Measurements from ENCODE around the gene UMODL1. TPM values are rescaled to one million over a fixed set of nuclear protein-coding genes. Genes with fewer than 3 reads are reported as not detected.

The UMODL1 gene
- total RNA-seq, 2 experiments from 2014 or later: 7.4 to 12.3 TPM

DNA sequence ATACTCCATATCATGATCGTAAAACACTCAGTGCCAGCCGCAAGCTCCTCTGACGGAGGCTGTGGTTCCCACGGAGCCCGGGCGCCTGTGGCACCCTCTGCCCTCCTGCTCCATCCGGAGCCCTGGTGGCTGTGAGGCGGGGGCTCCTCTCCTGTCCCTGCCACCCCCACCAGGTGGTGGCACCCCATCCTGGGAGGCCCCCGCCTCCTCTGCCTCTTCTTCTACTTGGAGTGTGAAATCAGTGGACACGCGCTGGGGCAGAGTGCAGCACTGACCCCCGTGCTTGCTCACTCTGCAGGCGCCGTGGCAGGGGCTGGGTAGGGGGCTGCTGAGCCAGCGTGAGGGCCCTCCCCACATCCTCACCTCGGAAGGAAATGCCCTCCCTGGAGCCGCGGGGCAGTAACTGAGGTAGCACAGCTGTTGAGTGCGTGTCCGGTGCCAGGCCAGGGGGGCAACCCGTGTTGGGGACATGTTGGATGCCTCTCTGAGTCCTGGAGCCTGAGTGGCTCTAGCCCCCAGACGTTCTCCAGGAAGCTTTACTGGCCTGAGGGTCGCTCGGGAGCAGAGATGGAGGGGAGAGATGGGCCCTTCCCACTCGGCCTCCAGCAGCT, 89.1 kb downstream of the UMODL1 start:
- H4K20me1 ChIP-seq (ENCODE audit: insufficient read depth, low read length): no peaks in the 10 kb centered on the region
- ChIA-PET POLR2A (interaction anchor here (1.6 kb wide), 1 partner anchor 29 kb away, joined by 3 read pairs; no protein-coding TSS in a partner anchor), CTCF (ENCODE audit: unreplicated experiment) (no interaction called here)
- no peaks in the 10 kb centered on the region for H3K79me2 ChIP-seq (ENCODE audit: insufficient read depth, low read depth, low read length)
- DNase-seq (ENCODE audit: low spot score): no peak
- peaks cover 29% of the 10 kb centered on the region for H3K4me1 ChIP-seq (ENCODE audit: insufficient read depth, low read length, poor library complexity, severe bottlenecking)
- intact Hi-C loops (cut with micrococcal nuclease; ENCODE audit: unreplicated experiment): no loop called here
- H3K9me3 ChIP-seq (ENCODE audit: low read length): no peaks in the 10 kb centered on the region
- BruUV-seq (replicated peaks): no TSS peak
- no peak overlapping the region for H3K27ac ChIP-seq (ENCODE audit: low read depth, low read length, poor library complexity, severe bottlenecking)
- no peak overlapping the region for H2AFZ ChIP-seq (ENCODE audit: low read length)
- no peaks in the 10 kb centered on the region for H3K9me2 ChIP-seq (ENCODE audit: insufficient read depth, low read length)
- no peak overlapping the region for H3K4me2 ChIP-seq (ENCODE audit: low read length)
- TF ChIP-seq EZH2phosphoT487 (IDR thresholded peaks at IDR 0.05; ENCODE audit: borderline replicate concordance, low read depth, low read length): no peak
- TF ChIP-seq, protein P1, sequence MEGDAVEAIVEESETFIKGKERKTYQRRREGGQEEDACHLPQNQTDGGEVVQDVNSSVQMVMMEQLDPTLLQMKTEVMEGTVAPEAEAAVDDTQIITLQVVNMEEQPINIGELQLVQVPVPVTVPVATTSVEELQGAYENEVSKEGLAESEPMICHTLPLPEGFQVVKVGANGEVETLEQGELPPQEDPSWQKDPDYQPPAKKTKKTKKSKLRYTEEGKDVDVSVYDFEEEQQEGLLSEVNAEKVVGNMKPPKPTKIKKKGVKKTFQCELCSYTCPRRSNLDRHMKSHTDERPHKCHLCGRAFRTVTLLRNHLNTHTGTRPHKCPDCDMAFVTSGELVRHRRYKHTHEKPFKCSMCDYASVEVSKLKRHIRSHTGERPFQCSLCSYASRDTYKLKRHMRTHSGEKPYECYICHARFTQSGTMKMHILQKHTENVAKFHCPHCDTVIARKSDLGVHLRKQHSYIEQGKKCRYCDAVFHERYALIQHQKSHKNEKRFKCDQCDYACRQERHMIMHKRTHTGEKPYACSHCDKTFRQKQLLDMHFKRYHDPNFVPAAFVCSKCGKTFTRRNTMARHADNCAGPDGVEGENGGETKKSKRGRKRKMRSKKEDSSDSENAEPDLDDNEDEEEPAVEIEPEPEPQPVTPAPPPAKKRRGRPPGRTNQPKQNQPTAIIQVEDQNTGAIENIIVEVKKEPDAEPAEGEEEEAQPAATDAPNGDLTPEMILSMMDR (conservative IDR thresholded peaks at IDR 0.05; ENCODE audit: low read length): no peak
- no peaks in the 10 kb centered on the region for H3K36me3 ChIP-seq (ENCODE audit: insufficient read depth, low read length)
- no peak overlapping the region for H3K4me3 ChIP-seq (ENCODE audit: low read depth, low read length, poor library complexity, severe bottlenecking)

DNA sequence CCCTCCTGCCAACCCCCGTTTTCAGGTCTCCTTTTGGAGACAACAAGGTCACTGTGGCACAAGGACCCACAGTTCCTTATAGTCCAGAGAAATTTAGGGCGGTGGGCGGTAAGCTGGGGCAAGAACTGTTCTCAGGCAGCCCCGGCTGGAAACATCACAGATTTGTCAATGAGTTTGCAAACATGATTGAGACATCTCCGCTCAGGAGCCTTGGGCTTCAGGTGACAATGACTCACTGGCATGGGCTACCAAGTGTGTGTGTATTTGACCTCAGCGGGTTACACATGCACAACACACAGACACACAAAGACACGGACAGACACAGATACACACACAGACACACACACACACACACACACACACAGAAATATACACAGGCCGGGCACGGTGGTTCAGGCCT, 89.6 kb downstream of the UMODL1 start:
- Histone ChIP-seq H3K4me1 (ENCODE audit: insufficient read depth, low read length, poor library complexity, severe bottlenecking) (peaks cover 29% of the 10 kb centered on the region), H2AFZ (ENCODE audit: low read length) (no peak overlapping the region), H3K36me3 (ENCODE audit: insufficient read depth, low read length) (no peaks in the 10 kb centered on the region), H3K27ac (ENCODE audit: low read depth, low read length, poor library complexity, severe bottlenecking) (no peak overlapping the region), H4K20me1 (ENCODE audit: insufficient read depth, low read length) (no peaks in the 10 kb centered on the region), H3K9me3 (ENCODE audit: low read length) (no peaks in the 10 kb centered on the region), H3K4me2 (ENCODE audit: low read length) (no peak overlapping the region), H3K9me2 (ENCODE audit: insufficient read depth, low read length) (no peaks in the 10 kb centered on the region), H3K79me2 (ENCODE audit: insufficient read depth, low read depth, low read length) (no peaks in the 10 kb centered on the region), H3K4me3 (ENCODE audit: low read depth, low read length, poor library complexity, severe bottlenecking) (no peak overlapping the region)
- no TSS peak for BruUV-seq (replicated peaks)
- ChIA-PET CTCF (ENCODE audit: unreplicated experiment) (no interaction called here), POLR2A (interaction anchor here (1.6 kb wide), 1 partner anchor 28 kb away, joined by 3 read pairs; no protein-coding TSS in a partner anchor)
- intact Hi-C loops (cut with micrococcal nuclease; ENCODE audit: unreplicated experiment): no loop called here
- DNase-seq (ENCODE audit: low spot score): no peak
- TF ChIP-seq EZH2phosphoT487 (IDR thresholded peaks at IDR 0.05; ENCODE audit: borderline replicate concordance, low read depth, low read length): no peak
- TF ChIP-seq, protein P1 (conservative IDR thresholded peaks at IDR 0.05; ENCODE audit: low read length): no peak

DNA sequence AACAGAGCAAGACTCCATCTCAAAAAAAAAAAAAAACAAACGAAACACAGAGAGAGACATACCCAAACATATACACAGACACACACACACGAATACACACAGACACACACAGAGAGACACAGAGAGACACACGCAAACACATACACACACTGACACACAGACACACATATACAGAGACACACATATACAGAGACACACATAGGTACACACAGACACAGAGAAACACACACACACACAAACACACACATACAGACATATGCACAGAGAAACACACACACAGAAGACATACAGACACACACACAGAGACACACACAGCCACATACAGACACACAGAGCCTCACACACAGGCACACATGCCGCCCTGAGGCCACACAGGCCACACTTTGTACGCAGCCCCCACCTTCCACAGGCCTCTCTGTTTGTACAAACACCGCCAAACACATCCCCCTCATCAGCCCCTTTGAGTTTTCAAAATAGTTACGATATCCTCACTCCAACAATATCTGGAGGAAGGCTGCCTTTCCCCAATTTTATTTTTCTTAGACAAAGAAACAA, 90.4 kb downstream of the UMODL1 start:
- Histone ChIP-seq H3K36me3 (ENCODE audit: insufficient read depth, low read length) (no peaks in the 10 kb centered on the region), H3K4me3 (ENCODE audit: low read depth, low read length, poor library complexity, severe bottlenecking) (no peak overlapping the region), H3K9me2 (ENCODE audit: insufficient read depth, low read length) (no peaks in the 10 kb centered on the region), H4K20me1 (ENCODE audit: insufficient read depth, low read length) (no peaks in the 10 kb centered on the region), H3K27ac (ENCODE audit: low read depth, low read length, poor library complexity, severe bottlenecking) (no peak overlapping the region), H3K4me2 (ENCODE audit: low read length) (peak overlapping the region; percentile 39), H3K4me1 (ENCODE audit: insufficient read depth, low read length, poor library complexity, severe bottlenecking) (peaks cover 29% of the 10 kb centered on the region), H3K9me3 (ENCODE audit: low read length) (no peaks in the 10 kb centered on the region), H2AFZ (ENCODE audit: low read length) (peak overlapping the region; percentile 85), H3K79me2 (ENCODE audit: insufficient read depth, low read depth, low read length) (no peaks in the 10 kb centered on the region)
- POLR2A ChIA-PET: no interaction called here
- intact Hi-C loops (cut with micrococcal nuclease; ENCODE audit: unreplicated experiment): no loop called here
- no peak for DNase-seq (ENCODE audit: low spot score)
- CTCF ChIA-PET (ENCODE audit: unreplicated experiment): no interaction called here
- no peak for TF ChIP-seq EZH2phosphoT487 (IDR thresholded peaks at IDR 0.05; ENCODE audit: borderline replicate concordance, low read depth, low read length)
- TF ChIP-seq, protein P1 (conservative IDR thresholded peaks at IDR 0.05; ENCODE audit: low read length): no peak
- BruUV-seq (replicated peaks): no TSS peak

Measured in OCI-LY7 (cell line).